Activated CD4-positive, alpha-beta T cell treated with anti-CD3 and anti-CD28 coated beads, Interleukin-2, amount 50 U/mL, for 4 hours (primary cell): Measurements from ENCODE around the gene FSCN2.
A peak's percentile ranks its signal among the peaks of the same experiment; 100 is the strongest.

ENCODE experiments used
- DNase-seq, 2 experiments: peaks; one replicate each; pipeline ENCODE4 v3.0.0-alpha.2; 2020

Gene FSCN2

DNA sequence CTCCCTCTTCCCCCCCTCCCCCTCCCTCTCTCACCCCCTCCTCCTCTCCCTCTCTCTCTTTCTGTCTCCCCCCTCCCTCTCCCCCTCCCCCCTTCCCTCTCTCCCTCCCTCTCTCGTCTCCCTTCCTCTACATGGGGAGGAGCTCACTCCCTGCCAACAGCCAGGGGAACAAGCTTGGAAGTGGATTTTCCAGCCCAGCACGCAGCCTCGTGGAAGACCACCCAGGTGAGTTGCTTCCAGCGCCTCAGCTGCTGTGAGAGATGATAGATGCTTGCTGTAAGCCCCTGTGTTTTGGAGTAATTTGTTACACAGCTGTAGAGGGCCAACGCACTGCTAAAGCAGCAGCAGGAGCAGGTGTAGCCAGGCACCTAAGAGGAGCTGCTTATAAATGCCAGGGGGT is 36.4 kb upstream of the FSCN2 start:
- DNase-seq, result no peak

DNA sequence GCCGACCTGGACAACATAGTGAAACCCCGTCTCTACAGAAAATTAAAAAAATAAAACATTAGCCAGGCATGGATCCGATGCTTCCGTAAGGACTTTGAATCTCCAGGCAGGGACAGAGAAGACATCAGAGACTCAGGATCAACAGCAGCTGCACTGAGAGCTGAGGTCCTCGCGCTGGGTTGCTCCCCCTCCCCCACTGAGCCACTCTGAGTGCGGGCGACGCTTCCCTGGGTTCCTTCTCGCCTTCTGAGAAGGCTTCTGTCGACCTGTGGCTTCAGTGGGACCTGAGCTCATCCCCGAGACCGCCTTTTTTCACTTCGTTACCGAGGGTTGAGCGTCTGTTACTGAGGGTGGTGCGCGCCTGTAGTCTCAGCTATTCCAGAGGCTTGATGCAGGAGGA is 36.0 kb upstream of the FSCN2 start:
- no peak for DNase-seq

DNA sequence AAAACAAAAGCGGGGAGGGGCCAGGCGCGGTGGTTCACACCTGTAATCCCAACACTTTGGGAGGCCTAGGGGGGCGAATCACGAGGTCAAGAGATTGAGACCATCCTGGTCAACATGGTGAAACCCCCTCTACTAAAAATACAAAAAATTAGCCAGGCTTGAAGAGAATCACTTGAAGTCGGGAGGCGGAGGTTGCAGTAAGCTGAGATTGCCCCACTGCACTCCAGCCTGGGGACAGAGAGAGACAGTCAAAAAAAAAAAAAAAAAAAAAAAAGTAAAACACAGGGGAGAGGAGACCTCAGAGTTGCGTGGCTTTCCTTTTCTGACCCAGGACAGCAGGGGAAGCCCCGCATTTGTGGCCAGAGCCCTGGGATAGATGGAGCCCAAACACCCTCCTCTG is 35.5 kb upstream of the FSCN2 start:
- DNase-seq, result no peak

DNA sequence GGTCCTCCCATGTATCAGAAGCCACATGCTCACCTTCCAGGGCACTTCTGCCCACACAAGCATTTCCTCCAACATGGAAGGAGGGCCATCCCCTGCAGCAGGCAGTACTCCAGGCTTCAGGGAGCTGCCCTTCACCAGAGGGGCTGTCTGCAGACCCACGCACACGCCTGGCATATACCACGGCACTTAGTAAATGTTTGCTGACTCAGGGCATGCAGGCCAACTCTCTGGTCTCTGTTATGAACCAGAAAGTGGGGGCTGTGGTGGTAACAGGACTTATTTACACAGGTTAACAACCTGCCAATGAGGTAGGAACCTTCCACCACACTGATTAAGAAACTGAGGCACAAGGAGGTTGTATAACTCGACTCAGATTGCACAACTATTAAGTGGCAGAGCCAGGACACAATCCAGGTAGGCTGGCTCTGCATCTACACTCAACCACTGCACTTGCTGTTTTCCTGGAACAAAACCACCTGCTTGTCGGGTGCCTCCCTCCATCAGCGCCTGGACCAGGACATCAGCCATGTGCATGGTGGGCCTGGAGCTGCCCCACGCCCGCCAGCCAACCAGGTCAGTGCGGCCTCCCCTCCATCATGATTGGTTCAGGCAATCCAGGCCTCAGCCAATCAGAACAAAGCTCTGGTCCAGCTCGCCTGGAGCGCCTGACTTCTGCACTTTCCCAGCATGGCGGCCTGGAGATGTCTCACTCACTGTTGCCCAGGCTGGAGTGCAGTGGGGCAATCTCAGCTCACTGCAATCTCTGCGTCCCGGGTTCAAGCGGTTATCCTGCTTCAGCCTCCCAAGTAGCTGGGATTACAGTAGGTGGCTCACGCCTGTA is 34.8 kb upstream of the FSCN2 start:
- no peak for DNase-seq

DNA sequence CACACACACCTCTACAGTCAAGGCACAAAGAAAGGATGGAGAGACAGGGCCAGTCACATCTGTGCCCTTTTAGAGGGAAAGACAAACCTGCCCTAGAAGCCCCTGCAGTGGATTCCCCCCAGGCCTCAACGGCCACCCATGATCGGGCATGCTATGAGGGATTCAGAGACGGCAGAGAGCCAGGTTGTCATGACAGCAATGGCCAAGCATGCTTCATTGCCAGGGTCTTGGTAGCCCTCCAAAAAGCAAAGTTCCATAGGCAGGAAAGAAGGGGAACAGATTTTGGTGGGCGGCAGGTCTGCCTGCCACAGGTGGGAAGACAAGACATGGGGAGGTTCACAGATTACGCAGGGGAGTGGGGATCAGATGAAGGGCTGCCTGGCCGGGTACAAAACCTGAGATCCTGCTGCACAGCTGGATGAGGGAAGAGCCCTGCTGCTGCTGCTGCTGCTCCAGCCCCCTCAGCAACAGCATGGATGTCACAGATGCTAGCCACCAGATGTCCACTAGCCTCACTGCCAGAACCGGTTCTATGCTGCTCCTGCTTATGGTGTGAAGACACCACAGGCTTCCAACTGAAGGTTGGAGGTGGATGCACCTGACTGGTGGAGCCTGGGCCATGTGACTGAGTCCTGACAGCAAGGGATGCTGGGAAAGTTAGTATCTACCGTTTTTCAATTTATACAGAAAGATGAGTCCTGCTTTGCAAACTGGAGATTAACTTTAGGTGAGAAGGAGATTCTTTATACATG is 33.4 kb upstream of the FSCN2 start:
- DNase-seq, result no peak

DNA sequence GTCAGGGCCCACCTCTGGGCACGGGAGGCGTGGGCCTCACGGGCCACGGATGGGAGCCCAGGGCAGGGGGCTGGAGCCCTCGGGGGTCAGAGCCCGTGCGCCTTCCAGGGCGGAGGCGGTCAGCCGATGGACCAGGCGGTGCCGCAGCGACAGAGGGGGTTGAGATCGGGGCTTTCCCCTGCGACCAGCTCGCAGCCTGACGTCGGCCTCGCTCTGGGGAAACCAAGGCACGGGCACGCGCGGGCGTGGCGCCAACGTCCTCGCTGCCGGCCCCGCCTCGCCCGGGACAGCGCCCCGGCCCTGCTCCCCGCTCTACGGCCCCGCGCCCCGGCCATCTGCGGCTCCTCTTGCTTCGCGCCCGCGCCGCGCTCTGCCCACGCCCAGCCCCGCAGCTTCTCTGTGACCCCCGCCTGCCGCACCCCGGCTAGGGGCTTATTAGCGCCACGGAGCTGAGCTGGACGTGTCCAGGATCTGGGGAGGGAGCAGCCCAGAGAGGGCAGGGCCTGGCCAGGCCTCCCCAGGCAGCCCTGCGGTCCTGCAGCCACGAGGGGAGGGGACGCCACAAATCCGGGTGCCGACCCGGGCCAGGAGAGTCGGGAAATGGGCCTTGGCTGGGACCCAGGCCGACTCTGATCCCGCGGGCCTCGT is 29.1 kb upstream of the FSCN2 start:
- DNase-seq, result no peak

DNA sequence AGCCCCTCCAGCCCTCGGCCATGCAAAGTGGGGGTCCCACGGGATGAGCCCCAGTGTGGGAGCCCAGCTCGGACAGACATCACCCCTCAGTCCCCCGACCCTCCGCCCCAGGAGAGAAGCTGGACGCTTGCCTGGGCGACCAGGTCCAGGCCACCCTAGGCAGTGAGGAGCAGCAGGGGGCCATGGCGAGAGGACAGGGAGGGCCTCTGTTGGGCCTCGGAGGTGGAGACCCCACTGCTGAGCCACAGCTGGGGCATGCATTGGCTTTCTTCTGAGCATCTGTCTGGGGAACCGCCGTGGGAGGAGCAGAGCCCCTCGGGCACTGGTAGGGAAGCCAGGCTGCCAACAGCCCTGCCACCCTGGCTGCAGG is 28.6 kb upstream of the FSCN2 start:
- no peak for DNase-seq

DNA sequence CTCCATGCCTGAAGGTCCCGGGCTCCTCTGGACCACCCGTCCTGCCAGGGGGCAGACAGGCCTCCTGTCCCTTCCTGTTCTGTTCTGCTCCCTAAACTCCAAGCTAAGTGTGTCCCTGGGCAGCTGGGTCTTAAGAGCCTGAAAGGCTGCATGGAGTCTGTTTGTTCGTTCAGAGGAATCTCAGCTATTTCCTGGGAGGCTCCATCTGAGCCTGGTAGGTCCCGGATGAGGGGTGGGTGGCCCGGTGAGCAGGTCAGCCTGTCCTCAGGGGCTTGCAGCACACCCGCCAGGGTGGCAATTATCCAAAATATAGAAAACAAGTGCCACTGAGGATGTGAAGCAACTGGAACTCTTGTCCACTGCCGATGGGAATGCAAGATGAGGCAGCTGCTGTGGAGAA is 28.1 kb upstream of the FSCN2 start:
- no peak for DNase-seq

DNA sequence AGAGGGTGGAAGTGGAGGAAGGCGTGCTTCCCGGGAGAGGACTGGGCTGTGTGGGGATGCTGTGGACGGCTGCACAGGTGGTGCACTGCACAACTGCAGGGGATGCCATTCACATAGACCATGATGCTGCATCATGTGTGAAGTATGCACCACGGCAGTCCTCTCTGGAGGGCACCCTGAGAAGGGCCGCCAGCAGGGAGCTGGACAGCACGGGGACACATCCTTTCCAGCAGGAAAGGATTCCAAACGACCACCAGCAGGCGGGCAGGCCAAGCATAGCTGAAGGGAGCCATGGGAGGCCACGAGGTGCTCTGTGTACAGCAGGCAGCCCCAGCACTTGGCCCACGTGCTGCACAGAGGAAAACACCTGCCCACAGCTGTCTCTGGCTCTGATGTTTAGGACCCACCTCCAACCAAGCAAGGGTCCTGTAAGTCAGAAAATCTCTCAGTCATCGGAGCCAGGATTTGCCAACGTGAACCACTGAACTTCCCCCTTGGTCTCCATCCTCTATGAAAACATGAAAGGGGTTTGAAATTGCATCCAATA is 25.6 kb upstream of the FSCN2 start:
- no peak for DNase-seq

DNA sequence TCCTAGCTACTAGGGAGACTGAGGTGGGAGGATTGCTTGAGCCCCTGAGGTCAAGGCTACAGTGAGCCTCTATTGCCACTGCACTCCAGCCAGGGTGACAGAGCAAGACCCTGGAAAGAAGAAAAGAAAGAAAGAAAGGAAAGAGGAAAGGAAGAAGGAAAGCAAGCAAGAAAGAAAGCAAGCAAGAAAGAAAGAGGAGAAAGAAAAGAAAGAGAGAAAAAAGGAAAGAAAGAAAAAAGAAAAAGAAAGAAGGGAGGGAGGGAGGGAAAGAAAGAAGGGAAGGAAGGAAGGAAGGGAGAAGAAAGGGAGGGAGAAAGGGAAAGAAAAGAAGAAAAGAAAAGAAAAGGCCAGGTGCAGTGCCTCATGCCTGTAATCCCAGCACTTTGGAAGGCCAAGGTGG is 24.6 kb upstream of the FSCN2 start:
- DNase-seq, result no peak

DNA sequence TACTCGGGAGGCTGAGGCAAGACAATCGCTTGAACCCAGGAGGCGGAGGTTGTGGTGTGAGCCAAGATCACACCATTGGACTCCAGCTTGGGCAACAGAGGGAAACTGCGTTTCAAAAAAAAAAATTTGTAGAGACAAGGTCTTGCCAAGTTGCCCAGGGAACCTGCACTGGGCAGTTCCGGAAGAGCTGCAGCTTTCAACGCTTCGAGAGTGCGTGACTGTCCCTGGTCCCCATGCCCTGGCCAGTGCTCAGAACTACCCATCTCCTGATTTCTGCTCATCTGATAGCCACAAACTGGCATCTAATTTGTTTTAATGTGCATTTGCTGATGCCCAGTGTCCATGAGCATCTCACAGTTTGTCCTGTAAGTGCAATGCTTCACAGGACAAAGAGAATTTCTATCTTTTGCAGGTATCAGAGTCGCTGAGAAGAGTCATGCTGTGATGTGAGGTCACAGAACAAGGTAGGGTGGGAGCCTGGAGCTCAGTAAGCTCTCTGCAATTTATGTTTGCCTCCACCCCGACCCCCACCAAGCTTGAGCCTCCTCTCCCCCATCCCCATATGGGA is 19.5 kb upstream of the FSCN2 start:
- DNase-seq, result no peak

DNA sequence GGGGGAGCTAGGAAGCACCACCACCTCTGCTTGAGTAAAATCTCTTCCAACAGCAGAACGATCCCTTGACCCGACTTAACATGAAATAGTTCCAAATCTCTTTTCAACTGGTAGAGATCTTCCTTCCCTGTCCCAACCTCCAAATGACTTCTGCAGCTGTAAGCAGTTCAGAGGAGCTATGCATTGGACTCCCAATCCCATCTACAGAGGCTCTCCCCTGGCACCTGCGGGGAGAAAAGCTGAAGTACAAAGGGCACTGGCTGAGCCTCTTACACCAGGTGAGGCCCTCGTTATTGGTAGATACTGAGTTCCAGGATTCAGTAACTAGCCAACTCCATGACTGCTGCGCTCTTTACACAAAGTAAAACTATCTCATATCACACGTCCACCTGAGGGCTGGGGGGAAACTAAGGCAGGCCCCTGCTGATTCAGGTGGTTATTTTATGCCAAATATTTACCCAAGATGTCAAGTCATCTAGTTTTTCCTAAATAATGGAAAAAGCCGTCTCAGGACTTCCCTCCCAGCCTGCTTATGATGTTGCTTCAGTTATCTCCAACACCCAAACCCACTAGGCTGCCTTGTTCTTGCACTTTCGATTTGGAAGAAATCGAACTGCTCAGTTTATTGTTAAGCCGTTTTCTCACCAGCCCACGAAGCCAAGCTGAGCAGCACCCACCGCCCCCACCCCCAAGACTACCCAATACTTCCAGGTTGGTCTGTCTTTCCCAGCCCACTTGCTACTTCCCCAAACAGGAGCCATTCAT is 18.8 kb upstream of the FSCN2 start:
- DNase-seq, result peak in 1 of 2 experiments; percentile 30

DNA sequence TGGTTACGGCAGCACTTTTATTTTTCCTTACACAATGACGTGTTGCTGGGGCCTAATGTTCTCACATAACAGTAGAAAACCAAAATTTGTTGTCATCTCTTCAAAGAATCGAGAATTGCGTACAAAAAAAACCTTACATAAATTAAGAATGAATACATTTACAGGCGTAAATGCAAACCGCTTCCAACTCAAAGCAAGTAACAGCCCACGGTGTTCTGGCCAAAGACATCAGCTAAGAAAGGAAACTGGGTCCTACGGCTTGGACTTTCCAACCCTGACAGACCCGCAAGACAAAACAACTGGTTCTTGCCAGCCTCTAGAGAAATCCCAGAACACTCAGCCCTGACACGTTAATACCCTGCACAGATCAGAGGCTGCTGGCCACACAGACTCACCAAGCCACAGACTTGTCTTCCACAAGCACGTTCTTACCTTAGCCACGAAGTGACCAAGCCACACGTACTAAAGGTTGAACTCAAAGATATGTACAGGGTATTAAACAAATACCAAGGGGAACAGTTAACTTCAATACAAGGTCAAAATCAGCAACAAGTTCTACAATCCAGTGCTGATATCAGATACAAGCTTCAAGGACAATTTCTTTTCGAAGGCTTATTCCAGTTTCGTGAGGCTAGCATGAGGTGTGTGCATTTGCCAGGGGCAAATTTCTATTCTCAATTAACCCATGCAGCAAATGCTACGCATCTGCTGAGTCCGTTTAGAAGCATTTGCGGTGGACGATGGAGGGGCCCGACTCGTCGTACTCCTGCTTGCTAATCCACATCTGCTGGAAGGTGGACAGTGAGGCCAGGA is 18.0 kb upstream of the FSCN2 start:
- DNase-seq, result no peak

DNA sequence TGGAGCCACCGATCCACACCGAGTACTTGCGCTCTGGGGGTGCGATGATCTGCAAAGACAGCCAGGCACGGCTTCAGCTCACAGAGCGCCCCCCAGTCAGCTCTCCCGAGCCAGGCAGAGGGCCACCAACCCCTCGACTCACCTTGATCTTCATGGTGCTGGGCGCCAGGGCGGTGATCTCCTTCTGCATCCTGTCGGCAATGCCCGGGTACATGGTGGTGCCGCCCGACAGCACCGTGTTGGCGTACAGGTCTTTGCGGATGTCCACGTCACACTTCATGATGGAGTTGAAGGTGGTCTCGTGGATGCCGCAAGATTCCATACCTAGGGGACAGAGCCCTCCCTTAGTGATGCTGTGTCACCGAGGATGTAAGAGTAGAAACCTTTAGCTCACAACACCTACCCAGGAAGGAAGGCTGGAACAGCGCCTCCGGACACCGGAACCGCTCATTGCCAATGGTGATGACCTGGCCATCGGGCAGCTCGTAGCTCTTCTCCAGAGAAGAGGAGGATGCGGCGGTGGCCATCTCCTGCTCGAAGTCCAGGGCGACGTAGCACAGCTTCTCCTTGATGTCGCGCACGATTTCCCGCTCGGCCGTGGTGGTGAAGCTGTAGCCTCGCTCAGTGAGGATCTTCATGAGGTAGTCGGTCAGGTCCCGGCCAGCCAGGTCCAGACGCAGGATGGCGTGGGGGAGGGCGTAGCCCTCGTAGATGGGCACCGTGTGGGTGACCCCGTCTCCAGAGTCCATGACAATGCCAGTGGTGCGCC is 17.2 kb upstream of the FSCN2 start:
- no peak for DNase-seq

DNA sequence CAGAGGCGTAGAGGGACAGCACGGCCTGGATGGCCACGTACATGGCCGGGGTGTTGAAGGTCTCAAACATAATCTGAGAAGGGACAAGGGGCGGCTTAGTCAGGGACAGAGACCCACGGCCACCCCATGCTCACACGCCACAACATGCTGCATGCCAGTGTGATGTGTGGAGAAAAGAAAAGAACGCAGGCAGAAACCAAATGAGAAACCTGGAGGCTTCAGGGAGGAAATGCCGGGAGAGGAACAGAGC is 16.7 kb upstream of the FSCN2 start:
- no peak for DNase-seq

DNA sequence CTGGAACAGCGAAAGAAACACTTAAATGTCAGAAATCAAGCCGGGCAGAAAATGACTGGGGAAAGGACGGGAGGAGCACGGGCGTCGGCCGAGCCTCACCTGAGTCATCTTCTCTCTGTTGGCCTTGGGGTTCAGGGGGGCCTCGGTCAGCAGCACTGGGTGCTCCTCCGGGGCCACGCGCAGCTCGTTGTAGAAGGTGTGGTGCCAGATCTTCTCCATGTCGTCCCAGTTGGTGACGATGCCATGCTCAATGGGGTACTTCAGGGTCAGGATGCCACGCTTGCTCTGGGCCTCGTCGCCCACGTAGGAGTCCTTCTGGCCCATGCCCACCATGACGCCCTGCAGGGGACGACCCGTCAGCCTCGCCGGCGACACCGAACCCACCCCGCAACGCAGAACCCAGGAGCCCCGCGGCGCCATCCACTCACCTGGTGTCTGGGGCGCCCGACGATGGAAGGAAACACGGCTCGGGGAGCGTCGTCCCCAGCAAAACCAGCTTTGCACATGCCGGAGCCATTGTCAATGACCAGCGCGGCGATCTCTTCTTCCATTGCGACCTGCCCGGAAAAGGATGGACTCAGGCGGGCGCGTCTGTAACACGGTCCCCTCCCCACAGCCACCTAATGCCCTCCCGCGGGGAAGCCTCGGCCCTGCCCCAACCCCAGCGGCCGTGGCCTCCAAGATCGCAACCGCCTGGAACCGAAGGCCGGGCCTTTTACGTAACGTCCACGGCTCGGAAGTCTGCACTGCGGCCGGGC is 16.2 kb upstream of the FSCN2 start:
- peak in 1 of 2 experiments; percentile 36 for DNase-seq

DNA sequence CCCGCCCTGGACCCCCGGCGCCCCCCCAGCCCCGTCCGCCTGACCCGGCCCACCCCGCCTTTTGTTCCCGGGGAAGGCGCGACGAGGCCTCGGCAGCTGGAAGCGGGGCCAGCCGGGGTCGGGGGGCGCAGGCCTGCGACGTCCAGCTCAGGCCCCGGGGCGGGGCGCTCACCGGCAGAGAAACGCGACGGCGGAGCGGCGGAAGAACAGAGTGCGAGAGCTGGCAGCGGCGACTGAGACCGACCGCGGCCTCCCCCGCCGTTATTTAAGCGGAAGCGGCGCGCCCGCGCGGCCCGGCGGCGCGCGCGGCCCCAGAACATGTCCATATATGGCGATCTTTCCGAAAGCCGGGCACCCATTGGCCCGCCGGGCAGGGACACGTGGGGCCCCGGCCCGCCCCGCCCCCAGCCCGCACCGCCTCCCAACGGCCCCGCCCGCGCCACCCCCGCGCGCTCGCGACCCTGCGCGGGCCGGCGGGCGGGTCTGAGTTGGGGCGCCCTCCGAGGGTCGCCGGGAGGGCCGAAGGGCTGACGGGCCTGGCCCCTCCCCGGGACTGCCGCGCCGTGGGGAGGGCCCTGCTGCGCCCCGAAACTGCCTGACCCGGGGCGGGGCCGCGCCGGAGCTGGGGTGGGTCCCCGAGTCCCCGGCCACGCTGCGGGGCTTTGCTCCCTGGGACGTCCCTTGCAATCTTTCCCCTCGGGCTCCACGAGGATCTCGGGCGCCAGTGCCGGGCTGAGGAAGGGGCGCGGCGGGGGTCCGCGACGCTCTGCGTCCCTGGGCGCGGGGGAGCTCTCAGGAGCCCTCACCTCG is 15.4 kb upstream of the FSCN2 start, which contains the start of gene ACTG1:
Gene ACTG1, minus strand, starts transcription at position 238 of the 810 bp plus-strand sequence. CDS start 445 bp downstream, outside the sequence.
- peak; percentile 88 to 90 for DNase-seq

DNA sequence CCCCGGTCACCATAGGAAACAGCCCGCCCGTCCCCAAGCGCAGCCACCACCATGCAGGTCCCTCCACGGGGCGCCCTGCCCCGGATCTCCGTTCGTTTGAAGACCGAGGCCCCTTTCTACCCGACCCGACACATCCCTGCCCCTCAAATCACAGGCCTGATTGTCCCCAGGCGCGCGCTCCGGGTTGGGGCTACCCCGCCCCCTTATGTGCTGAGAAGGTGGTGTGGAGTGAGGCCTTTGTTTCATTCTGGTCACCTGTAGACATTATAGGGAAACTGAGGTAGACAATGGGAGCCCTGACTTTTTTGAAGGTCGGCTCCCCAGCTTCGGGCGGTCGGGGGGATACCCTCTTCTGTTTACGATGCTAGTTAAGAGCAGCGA is 14.8 kb upstream of the FSCN2 start:
- DNase-seq, result peak; percentile 40 to 44
